ENCODE data around the gene TBC1D2.
"Not testable (repeated sequence)": the region's sequence is repeated elsewhere in the genome, so short reads cannot be mapped to it uniquely, and the experiment has no call there.

TBC1D2 gene

GRCh38 chr9:98185611-98186171, 69.8 kb downstream of the TBC1D2 start:
- no peak for DNase-seq

GRCh38 chr9:98185021-98185567, 70.4 kb downstream of the TBC1D2 start:
- no peak for DNase-seq

- no peak for DNase-seq
Measured at GRCh38 chr9:98184326-98184725, 71.1 kb downstream of the TBC1D2 start.

GRCh38 chr9:98182889-98183599, 72.4 kb downstream of the TBC1D2 start:
- DNase-seq, result no peak

- no peak for DNase-seq
Measured at GRCh38 chr9:98182069-98182820, 73.2 kb downstream of the TBC1D2 start.

GRCh38 chr9:98181746-98182068, 73.7 kb downstream of the TBC1D2 start:
- DNase-seq, result no peak

GRCh38 chr9:98180996-98181395, 74.5 kb downstream of the TBC1D2 start:
- DNase-seq, result no peak

- no peak for DNase-seq
Measured at GRCh38 chr9:98178874-98179850, 76.3 kb downstream of the TBC1D2 start.

GRCh38 chr9:98176391-98177259, 78.8 kb downstream of the TBC1D2 start:
- no peak for DNase-seq

GRCh38 chr9:98175762-98176161, 79.7 kb downstream of the TBC1D2 start:
- DNase-seq, result no peak

GRCh38 chr9:98175028-98175569, 80.3 kb downstream of the TBC1D2 start:
- no peak for DNase-seq

- DNase-seq, result not testable (repeated sequence)
Measured at GRCh38 chr9:98174502-98174918, 80.9 kb downstream of the TBC1D2 start.

- no peak for DNase-seq
Measured at GRCh38 chr9:98173181-98173580, 82.3 kb downstream of the TBC1D2 start.

GRCh38 chr9:98172604-98173003, 82.8 kb downstream of the TBC1D2 start:
- DNase-seq, result no peak

- DNase-seq, result no peak
Measured at GRCh38 chr9:98171176-98171925, 84.1 kb downstream of the TBC1D2 start.

GRCh38 chr9:98168941-98169488, 86.4 kb downstream of the TBC1D2 start:
- DNase-seq, result peak; percentile 69

GRCh38 chr9:98168153-98168780, 87.2 kb downstream of the TBC1D2 start:
- no peak for DNase-seq

GRCh38 chr9:98164912-98165311, 90.5 kb downstream of the TBC1D2 start:
- no peak for DNase-seq

GRCh38 chr9:98162613-98163012, 92.8 kb downstream of the TBC1D2 start:
- DNase-seq, result no peak

- no peak for DNase-seq
Measured at GRCh38 chr9:98161851-98162250, 93.6 kb downstream of the TBC1D2 start.
